Rectal smooth muscle tissue (tissue), 1 donor: ENCODE results near the gene MYH6.

Experiments used
- H3K27ac ChIP-seq: one replicate; pipeline ENCODE4 v1.7.0; 2013; ENCODE audit warnings: low read depth, low read length, inconsistent platforms
- H3K27me3 ChIP-seq: one replicate; pipeline ENCODE4 v1.7.0; 2013; ENCODE audit warnings: low read length; ENCODE audit not compliant: control insufficient read depth, insufficient read depth
- H3K36me3 ChIP-seq: one replicate; pipeline ENCODE4 v1.7.0; 2013; ENCODE audit warnings: low read length; ENCODE audit not compliant: control insufficient read depth, insufficient read depth
- H3K4me1 ChIP-seq: one replicate; pipeline ENCODE4 v1.7.0; 2013; ENCODE audit warnings: low read length; ENCODE audit not compliant: control insufficient read depth, insufficient read depth
- H3K4me3 ChIP-seq: one replicate; pipeline ENCODE4 v1.7.0; 2013; ENCODE audit warnings: low read length
- H3K9ac ChIP-seq: one replicate; pipeline ENCODE4 v1.7.0; 2013; ENCODE audit warnings: low read length

Gene MYH6

GRCh38 chr14:23382276-23382675, 25.8 kb downstream of the MYH6 start:
- H3K4me1 ChIP-seq: no peaks in the 10 kb centered on the region
- no peak overlapping the region for H3K9ac ChIP-seq
- no peak overlapping the region for H3K4me3 ChIP-seq
- peaks cover 2% of the 10 kb centered on the region for H3K27me3 ChIP-seq
- no peaks in the 10 kb centered on the region for H3K36me3 ChIP-seq
- H3K27ac ChIP-seq: no peak overlapping the region

- Histone ChIP-seq H3K4me1 (no peaks in the 10 kb centered on the region), H3K4me3 (no peak overlapping the region), H3K27ac (no peak overlapping the region), H3K27me3 (peaks cover 2% of the 10 kb centered on the region), H3K9ac (no peak overlapping the region), H3K36me3 (no peaks in the 10 kb centered on the region)
Measured at GRCh38 chr14:23381871-23382270, 26.2 kb downstream of the MYH6 start.

- Histone ChIP-seq H3K27ac (no peak overlapping the region), H3K36me3 (no peaks in the 10 kb centered on the region), H3K4me3 (no peak overlapping the region), H3K4me1 (no peaks in the 10 kb centered on the region), H3K27me3 (peaks cover 2% of the 10 kb centered on the region), H3K9ac (no peak overlapping the region)
Measured at GRCh38 chr14:23380976-23381375, 27.1 kb downstream of the MYH6 start.

GRCh38 chr14:23380197-23380914, 27.7 kb downstream of the MYH6 start:
- H3K36me3 ChIP-seq: no peaks in the 10 kb centered on the region
- peaks cover 2% of the 10 kb centered on the region for H3K27me3 ChIP-seq
- no peaks in the 10 kb centered on the region for H3K4me1 ChIP-seq
- no peak overlapping the region for H3K27ac ChIP-seq
- no peak overlapping the region for H3K4me3 ChIP-seq
- no peak overlapping the region for H3K9ac ChIP-seq

GRCh38 chr14:23379366-23380196, 28.5 kb downstream of the MYH6 start:
- H3K27ac ChIP-seq: no peak overlapping the region
- peaks cover 2% of the 10 kb centered on the region for H3K27me3 ChIP-seq
- no peaks in the 10 kb centered on the region for H3K36me3 ChIP-seq
- H3K4me3 ChIP-seq: no peak overlapping the region
- no peaks in the 10 kb centered on the region for H3K4me1 ChIP-seq
- no peak overlapping the region for H3K9ac ChIP-seq

- Histone ChIP-seq H3K9ac (no peak overlapping the region), H3K4me3 (no peak overlapping the region), H3K27ac (no peak overlapping the region), H3K4me1 (no peaks in the 10 kb centered on the region), H3K27me3 (peaks cover 2% of the 10 kb centered on the region), H3K36me3 (no peaks in the 10 kb centered on the region)
Measured at GRCh38 chr14:23378612-23379220, 29.4 kb downstream of the MYH6 start.

- Histone ChIP-seq H3K4me3 (no peak overlapping the region), H3K9ac (no peak overlapping the region), H3K27ac (no peak overlapping the region), H3K36me3 (no peaks in the 10 kb centered on the region), H3K4me1 (no peaks in the 10 kb centered on the region), H3K27me3 (peaks cover 2% of the 10 kb centered on the region)
Measured at GRCh38 chr14:23377573-23378563, 30.2 kb downstream of the MYH6 start.

GRCh38 chr14:23377198-23377550, 30.9 kb downstream of the MYH6 start:
- no peaks in the 10 kb centered on the region for H3K4me1 ChIP-seq
- H3K4me3 ChIP-seq: no peak overlapping the region
- peaks cover 2% of the 10 kb centered on the region for H3K27me3 ChIP-seq
- peak overlapping the region; percentile 12 for H3K27ac ChIP-seq
- no peak overlapping the region for H3K9ac ChIP-seq
- H3K36me3 ChIP-seq: no peaks in the 10 kb centered on the region

GRCh38 chr14:23376482-23377197, 31.4 kb downstream of the MYH6 start, which contains the start of gene CMTM5:
CMTM5 (plus strand) TSS chr14:23377046; CDS start chr14:23377252, 206 bp downstream.
- no peak within 1 kb of the TSS for H3K4me3 ChIP-seq
- no peaks in the 10 kb centered on the region for H3K36me3 ChIP-seq
- peaks cover 2% of the 10 kb centered on the region for H3K27me3 ChIP-seq
- no peak within 1 kb of the TSS for H3K9ac ChIP-seq
- H3K4me1 ChIP-seq: no peaks in the 10 kb centered on the region
- peak within 1 kb of the TSS; percentile 58 for H3K27ac ChIP-seq

- H3K9ac ChIP-seq: no peak overlapping the region
- no peak overlapping the region for H3K27ac ChIP-seq
- H3K4me1 ChIP-seq: no peaks in the 10 kb centered on the region
- H3K36me3 ChIP-seq: no peaks in the 10 kb centered on the region
- H3K4me3 ChIP-seq: no peak overlapping the region
- H3K27me3 ChIP-seq: peaks cover 2% of the 10 kb centered on the region
Measured at GRCh38 chr14:23375527-23376251, 32.4 kb downstream of the MYH6 start.

GRCh38 chr14:23373041-23373440, 35.0 kb downstream of the MYH6 start:
- H3K4me1 ChIP-seq: no peaks in the 10 kb centered on the region
- no peaks in the 10 kb centered on the region for H3K27me3 ChIP-seq
- no peak overlapping the region for H3K4me3 ChIP-seq
- no peaks in the 10 kb centered on the region for H3K36me3 ChIP-seq
- H3K27ac ChIP-seq: no peak overlapping the region
- no peak overlapping the region for H3K9ac ChIP-seq
